HCT116 (cell line): ENCODE measurements around the gene OXGR1.

Experiments used
- CEBPB ChIP-seq: IDR thresholded peaks from 2 replicates; pipeline ENCODE4 v1.6.1; 2012; ENCODE audit warnings: low read depth
- CTCF ChIP-seq, 3 experiments: fragments of 200-600 bp in 1 of 3; sonication (generic) in 1 of 3; IDR thresholded peaks in 2 of 3; conservative IDR thresholded peaks in 1 of 3; 2 replicates each; pipeline ENCODE4 v1.5.1; 2012 to 2017; ENCODE audit warnings: low read depth in 2 of 3, low read length in 2 of 3, antibody characterized with exemption in 1 of 3, borderline replicate concordance in 1 of 3, control low read depth in 1 of 3, mild to moderate bottlenecking in 1 of 3, mixed read lengths in 1 of 3, mixed run types in 1 of 3, moderate library complexity in 1 of 3; ENCODE audit not compliant: insufficient read depth in 1 of 3
- EGR1 ChIP-seq: IDR thresholded peaks from 2 replicates; pipeline ENCODE4 v1.6.1; 2012; ENCODE audit warnings: low read depth
- EZH2 ChIP-seq: fragments of 200-600 bp; sonication (generic); IDR thresholded peaks from 2 replicates; pipeline ENCODE4 v1.6.1; 2017; ENCODE audit warnings: antibody characterized with exemption, mixed run types
- EZH2phosphoT487 ChIP-seq: fragments of 200-600 bp; IDR thresholded peaks from 2 replicates; pipeline ENCODE4 v1.6.1; 2018; ENCODE audit warnings: antibody characterized with exemption, borderline replicate concordance
- JUND ChIP-seq: IDR thresholded peaks from 2 replicates; pipeline ENCODE4 v1.6.1; 2012
- MAX ChIP-seq: IDR thresholded peaks from 2 replicates; pipeline ENCODE4 v1.6.1; 2012
- POLR2A ChIP-seq: IDR thresholded peaks from 2 replicates; pipeline ENCODE4 v1.7.0; 2011; ENCODE audit warnings: borderline replicate concordance; ENCODE audit not compliant: insufficient read depth, insufficient read length; ENCODE audit errors: extremely low read depth
- POLR2AphosphoS5 ChIP-seq: IDR thresholded peaks from 2 replicates; pipeline ENCODE4 v1.6.1; 2011; ENCODE audit warnings: mild to moderate bottlenecking, low read depth, low read length, moderate library complexity
- RAD21 ChIP-seq: IDR thresholded peaks from 2 replicates; pipeline ENCODE4 v1.6.1; 2012; ENCODE audit warnings: low read depth, mild to moderate bottlenecking
- REST ChIP-seq: IDR thresholded peaks from 2 replicates; pipeline ENCODE4 v1.6.1; 2012; ENCODE audit warnings: low read depth
- YY1 ChIP-seq: IDR thresholded peaks from 2 replicates; pipeline ENCODE4 v1.6.1; 2011; ENCODE audit warnings: low read length, low read depth, moderate library complexity, mild to moderate bottlenecking; ENCODE audit not compliant: insufficient replicate concordance; ENCODE audit errors: extremely low read depth
- ZFX ChIP-seq: fragments of 450-650 bp; IDR thresholded peaks from 2 replicates; pipeline ENCODE4 v1.6.1; 2017
- ZNF274 ChIP-seq: fragments of 200-500 bp; sonication (Bioruptor generic); IDR thresholded peaks from 2 replicates; pipeline ENCODE4 v1.6.1; 2014; ENCODE audit warnings: mild to moderate bottlenecking, low read depth, low read length, inconsistent platforms

GRCh38 chr13:97027162-97027554, 32.9 kb upstream of the OXGR1 start:
- TF ChIP-seq EZH2phosphoT487, result no peak
- TF ChIP-seq CTCF (IDR thresholded peaks at IDR 0.05 in 2 of 3, conservative IDR thresholded peaks at IDR 0.05 in 1 of 3; ENCODE audit: borderline replicate concordance in 1 of 3, insufficient read depth in 1 of 3, low read depth in 2 of 3, low read length in 2 of 3), result no peak
- TF ChIP-seq RAD21, result no peak
- no peak for TF ChIP-seq YY1
- TF ChIP-seq POLR2A, result no peak
- no peak for TF ChIP-seq POLR2AphosphoS5
- TF ChIP-seq JUND, result no peak
- TF ChIP-seq ZFX, result no peak
- no peak for TF ChIP-seq CEBPB
- TF ChIP-seq EZH2, result no peak
- no peak for TF ChIP-seq EGR1
- TF ChIP-seq MAX, result no peak
- no peak for TF ChIP-seq ZNF274
- TF ChIP-seq REST, result no peak
